SK-N-SH (cell line): ENCODE measurements around the gene COL4A2.

ENCODE experiments used
- EP300 ChIP-seq, 2 experiments: IDR thresholded peaks; 2 replicates each; pipeline versions ENCODE4 v1.4.0 to v1.6.1; 2012; ENCODE audit warnings: borderline replicate concordance in 1 of 2, low read depth in 1 of 2, low read length in 1 of 2
- EZH2phosphoT487 ChIP-seq: fragments of 200-600 bp; sonication (generic); IDR thresholded peaks from 2 replicates; pipeline ENCODE4 v1.6.1; 2017; ENCODE audit warnings: low read depth, mixed run types, mild to moderate bottlenecking, antibody characterized with exemption, moderate library complexity, borderline replicate concordance
- GATA2 ChIP-seq: sonication (generic); formaldehyde crosslinking; IDR thresholded peaks from 2 replicates; pipeline ENCODE4 v1.5.0; 2020; ENCODE audit warnings: mild to moderate bottlenecking, missing genetic modification reagents
- JUND ChIP-seq: IDR thresholded peaks from 2 replicates; pipeline ENCODE4 v1.4.0; 2012
- MXI1 ChIP-seq: IDR thresholded peaks from 2 replicates; pipeline ENCODE4 v1.6.1; 2012; ENCODE audit warnings: mild to moderate bottlenecking, low read depth, low read length, improper control_type of control experiment
- NRF1 ChIP-seq: IDR thresholded peaks from 2 replicates; pipeline ENCODE4 v1.6.1; 2012; ENCODE audit warnings: low read depth, mild to moderate bottlenecking, low read length
- POLR2AphosphoS5 ChIP-seq: IDR thresholded peaks from 2 replicates; pipeline ENCODE4 v1.6.1; 2012; ENCODE audit warnings: low read depth, low read length
- RAD21 ChIP-seq: IDR thresholded peaks from 2 replicates; pipeline ENCODE4 v1.6.1; 2012; ENCODE audit warnings: mild to moderate bottlenecking, low read length
- SMC3 ChIP-seq: IDR thresholded peaks from 2 replicates; pipeline ENCODE4 v1.6.1; 2012; ENCODE audit warnings: low read depth, low read length, improper control_type of control experiment
- YY1 ChIP-seq: IDR thresholded peaks from 2 replicates; pipeline ENCODE4 v1.4.0; 2012; ENCODE audit warnings: low read depth, mild to moderate bottlenecking
- TF ChIP-seq, protein P1 (sequence below): fragments of 200-600 bp; sonication (generic); IDR thresholded peaks from 2 replicates; pipeline ENCODE4 v1.6.1; 2017; ENCODE audit warnings: antibody characterized with exemption, mild to moderate bottlenecking, moderate library complexity
- TF ChIP-seq, protein P2 (sequence below): IDR thresholded peaks from 2 replicates; pipeline ENCODE4 v1.4.0; 2012; ENCODE audit warnings: low read depth, borderline replicate concordance
- TF ChIP-seq, protein P3 (sequence below): IDR thresholded peaks from 2 replicates; pipeline ENCODE4 v1.6.1; 2012; ENCODE audit warnings: mild to moderate bottlenecking, low read depth, low read length, moderate library complexity

DNA sequence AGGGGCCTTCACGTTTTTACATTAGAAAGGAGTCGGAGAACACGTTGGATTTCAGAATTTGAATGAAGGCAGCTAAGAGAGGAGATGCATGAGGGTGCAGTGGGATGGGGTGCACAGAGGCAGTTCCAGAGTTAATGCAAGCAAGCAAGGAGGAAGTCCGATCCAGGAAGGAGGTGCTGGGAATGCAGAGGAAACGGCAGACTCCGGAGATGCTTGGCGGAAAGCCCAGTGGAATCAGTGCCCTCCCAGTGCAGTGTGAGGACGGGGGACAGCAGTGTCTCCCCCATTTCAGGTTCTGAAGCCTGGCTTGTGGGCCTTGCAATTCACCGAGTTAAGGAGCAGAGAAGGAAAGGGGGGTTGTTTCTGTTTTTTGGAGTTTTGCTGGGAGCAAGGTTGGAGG is 100.4 kb downstream of the COL4A2 start:
- TF ChIP-seq MXI1, result no peak
- TF ChIP-seq NRF1, result no peak
- TF ChIP-seq, protein P1, sequence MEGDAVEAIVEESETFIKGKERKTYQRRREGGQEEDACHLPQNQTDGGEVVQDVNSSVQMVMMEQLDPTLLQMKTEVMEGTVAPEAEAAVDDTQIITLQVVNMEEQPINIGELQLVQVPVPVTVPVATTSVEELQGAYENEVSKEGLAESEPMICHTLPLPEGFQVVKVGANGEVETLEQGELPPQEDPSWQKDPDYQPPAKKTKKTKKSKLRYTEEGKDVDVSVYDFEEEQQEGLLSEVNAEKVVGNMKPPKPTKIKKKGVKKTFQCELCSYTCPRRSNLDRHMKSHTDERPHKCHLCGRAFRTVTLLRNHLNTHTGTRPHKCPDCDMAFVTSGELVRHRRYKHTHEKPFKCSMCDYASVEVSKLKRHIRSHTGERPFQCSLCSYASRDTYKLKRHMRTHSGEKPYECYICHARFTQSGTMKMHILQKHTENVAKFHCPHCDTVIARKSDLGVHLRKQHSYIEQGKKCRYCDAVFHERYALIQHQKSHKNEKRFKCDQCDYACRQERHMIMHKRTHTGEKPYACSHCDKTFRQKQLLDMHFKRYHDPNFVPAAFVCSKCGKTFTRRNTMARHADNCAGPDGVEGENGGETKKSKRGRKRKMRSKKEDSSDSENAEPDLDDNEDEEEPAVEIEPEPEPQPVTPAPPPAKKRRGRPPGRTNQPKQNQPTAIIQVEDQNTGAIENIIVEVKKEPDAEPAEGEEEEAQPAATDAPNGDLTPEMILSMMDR, result no peak
- no peak for TF ChIP-seq RAD21
- no peak for TF ChIP-seq JUND
- no peak for TF ChIP-seq YY1
- no peak for TF ChIP-seq GATA2 (CRISPR knock-in tag)
- TF ChIP-seq POLR2AphosphoS5, result no peak
- TF ChIP-seq, protein P2, sequence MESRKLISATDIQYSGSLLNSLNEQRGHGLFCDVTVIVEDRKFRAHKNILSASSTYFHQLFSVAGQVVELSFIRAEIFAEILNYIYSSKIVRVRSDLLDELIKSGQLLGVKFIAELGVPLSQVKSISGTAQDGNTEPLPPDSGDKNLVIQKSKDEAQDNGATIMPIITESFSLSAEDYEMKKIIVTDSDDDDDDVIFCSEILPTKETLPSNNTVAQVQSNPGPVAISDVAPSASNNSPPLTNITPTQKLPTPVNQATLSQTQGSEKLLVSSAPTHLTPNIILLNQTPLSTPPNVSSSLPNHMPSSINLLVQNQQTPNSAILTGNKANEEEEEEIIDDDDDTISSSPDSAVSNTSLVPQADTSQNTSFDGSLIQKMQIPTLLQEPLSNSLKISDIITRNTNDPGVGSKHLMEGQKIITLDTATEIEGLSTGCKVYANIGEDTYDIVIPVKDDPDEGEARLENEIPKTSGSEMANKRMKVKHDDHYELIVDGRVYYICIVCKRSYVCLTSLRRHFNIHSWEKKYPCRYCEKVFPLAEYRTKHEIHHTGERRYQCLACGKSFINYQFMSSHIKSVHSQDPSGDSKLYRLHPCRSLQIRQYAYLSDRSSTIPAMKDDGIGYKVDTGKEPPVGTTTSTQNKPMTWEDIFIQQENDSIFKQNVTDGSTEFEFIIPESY, result no peak
- TF ChIP-seq, protein P3, sequence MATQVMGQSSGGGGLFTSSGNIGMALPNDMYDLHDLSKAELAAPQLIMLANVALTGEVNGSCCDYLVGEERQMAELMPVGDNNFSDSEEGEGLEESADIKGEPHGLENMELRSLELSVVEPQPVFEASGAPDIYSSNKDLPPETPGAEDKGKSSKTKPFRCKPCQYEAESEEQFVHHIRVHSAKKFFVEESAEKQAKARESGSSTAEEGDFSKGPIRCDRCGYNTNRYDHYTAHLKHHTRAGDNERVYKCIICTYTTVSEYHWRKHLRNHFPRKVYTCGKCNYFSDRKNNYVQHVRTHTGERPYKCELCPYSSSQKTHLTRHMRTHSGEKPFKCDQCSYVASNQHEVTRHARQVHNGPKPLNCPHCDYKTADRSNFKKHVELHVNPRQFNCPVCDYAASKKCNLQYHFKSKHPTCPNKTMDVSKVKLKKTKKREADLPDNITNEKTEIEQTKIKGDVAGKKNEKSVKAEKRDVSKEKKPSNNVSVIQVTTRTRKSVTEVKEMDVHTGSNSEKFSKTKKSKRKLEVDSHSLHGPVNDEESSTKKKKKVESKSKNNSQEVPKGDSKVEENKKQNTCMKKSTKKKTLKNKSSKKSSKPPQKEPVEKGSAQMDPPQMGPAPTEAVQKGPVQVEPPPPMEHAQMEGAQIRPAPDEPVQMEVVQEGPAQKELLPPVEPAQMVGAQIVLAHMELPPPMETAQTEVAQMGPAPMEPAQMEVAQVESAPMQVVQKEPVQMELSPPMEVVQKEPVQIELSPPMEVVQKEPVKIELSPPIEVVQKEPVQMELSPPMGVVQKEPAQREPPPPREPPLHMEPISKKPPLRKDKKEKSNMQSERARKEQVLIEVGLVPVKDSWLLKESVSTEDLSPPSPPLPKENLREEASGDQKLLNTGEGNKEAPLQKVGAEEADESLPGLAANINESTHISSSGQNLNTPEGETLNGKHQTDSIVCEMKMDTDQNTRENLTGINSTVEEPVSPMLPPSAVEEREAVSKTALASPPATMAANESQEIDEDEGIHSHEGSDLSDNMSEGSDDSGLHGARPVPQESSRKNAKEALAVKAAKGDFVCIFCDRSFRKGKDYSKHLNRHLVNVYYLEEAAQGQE, result no peak
- TF ChIP-seq EZH2phosphoT487, result no peak
- no peak for TF ChIP-seq SMC3
- no peak for TF ChIP-seq EP300 (IDR thresholded peaks at IDR 0.05; ENCODE audit: borderline replicate concordance in 1 of 2, low read depth in 1 of 2, low read length in 1 of 2)
